Hepatocyte (in vitro differentiated cells): ENCODE measurements around the gene CD79B. TPM values are rescaled to one million over a fixed set of nuclear protein-coding genes. Genes with fewer than 3 reads are reported as not detected.
A peak's percentile ranks its signal among the peaks of the same experiment; 100 is the strongest.
"Not testable (repeated sequence)": the region's sequence is repeated elsewhere in the genome, so short reads cannot be mapped to it uniquely, and the experiment has no call there.

ENCODE experiments used
- DNase-seq: peaks from one replicate; pipeline ENCODE4 v3.0.0-alpha.2; 2016; ENCODE audit warnings: low spot score
- H2AFZ ChIP-seq: fragments of 200-600 bp; sonication (generic); 2 replicates; pipeline ENCODE4 v1.6.0; 2016; ENCODE audit warnings: antibody characterized with exemption, mild to moderate bottlenecking
- H3K27ac ChIP-seq: fragments of 200-600 bp; sonication (generic); 2 replicates; pipeline ENCODE4 v1.5.1; 2016; ENCODE audit warnings: mild to moderate bottlenecking
- H3K27me3 ChIP-seq: fragments of 200-600 bp; sonication (generic); 2 replicates; pipeline ENCODE4 v1.6.1; 2016
- H3K36me3 ChIP-seq: fragments of 200-600 bp; sonication (generic); replicated peaks from 2 replicates; pipeline ENCODE4 v1.5.1; 2016; ENCODE audit warnings: low read depth; ENCODE audit not compliant: insufficient read depth
- H3K4me1 ChIP-seq: fragments of 200-600 bp; sonication (generic); 2 replicates; pipeline ENCODE4 v1.5.1; 2016; ENCODE audit warnings: mild to moderate bottlenecking, moderate library complexity; ENCODE audit not compliant: insufficient read depth
- H3K4me2 ChIP-seq: fragments of 200-600 bp; sonication (generic); 2 replicates; pipeline ENCODE4 v1.6.0; 2016
- H3K4me3 ChIP-seq: fragments of 200-600 bp; sonication (generic); 2 replicates; pipeline ENCODE4 v1.5.1; 2016; ENCODE audit warnings: mild to moderate bottlenecking
- H3K79me2 ChIP-seq: fragments of 200-600 bp; sonication (generic); 2 replicates; pipeline ENCODE4 v1.6.0; 2017; ENCODE audit warnings: mild to moderate bottlenecking
- H3K9me2 ChIP-seq: fragments of 200-600 bp; sonication (generic); replicated peaks from 2 replicates; pipeline ENCODE4 v1.6.0; 2017; ENCODE audit warnings: mild to moderate bottlenecking; ENCODE audit not compliant: insufficient read depth
- H3K9me3 ChIP-seq: fragments of 200-600 bp; sonication (generic); 2 replicates; pipeline ENCODE4 v1.5.1; 2016; ENCODE audit warnings: low read depth, mild to moderate bottlenecking
- H4K20me1 ChIP-seq: fragments of 200-600 bp; sonication (generic); 2 replicates; pipeline ENCODE4 v1.6.0; 2016; ENCODE audit warnings: mild to moderate bottlenecking; ENCODE audit not compliant: insufficient read depth, poor library complexity, severe bottlenecking
- EZH2 ChIP-seq: fragments of 200-600 bp; sonication (generic); IDR thresholded peaks from 2 replicates; pipeline ENCODE4 v1.6.1; 2016; ENCODE audit warnings: antibody characterized with exemption, mild to moderate bottlenecking, borderline replicate concordance
- EZH2phosphoT487 ChIP-seq: fragments of 200-600 bp; sonication (generic); IDR thresholded peaks from one replicate; pipeline ENCODE4 v1.6.1; 2018; ENCODE audit warnings: antibody characterized with exemption, mild to moderate bottlenecking, low read depth, moderate library complexity; ENCODE audit not compliant: unreplicated experiment, severe bottlenecking
- WGBS: methylation state at CpG from one replicate; pipeline ENCODE4 v1.1.6; 2016; ENCODE audit warnings: low lambda C conversion rate; ENCODE audit errors: missing lambda C conversion rate; 5-methylcytosine and 5-hydroxymethylcytosine counted together
- polyA plus RNA-seq: library from polyadenylated mRNA; unstranded; fragments of >200 nt; fragmentation: Nextera tagmentation; extraction: Ambion mirVana; gene quantifications from 2 replicates; pipeline ENCODE4 v1.2.1, GENCODE V29; 2016
- small RNA-seq: library from RNA; depleted of rRNA; stranded (forward); fragments of <200 nt; gene quantifications from one replicate; pipeline ENCODE3, GENCODE V24; 2014
- total RNA-seq: library from RNA; depleted of rRNA; stranded (reverse); fragments of >200 nt; gene quantifications from 2 replicates; pipeline ENCODE4 v1.2.3, GENCODE V29; 2014
- TF ChIP-seq, protein P1 (sequence below): fragments of 200-600 bp; sonication (generic); IDR thresholded peaks from 2 replicates; pipeline ENCODE4 v1.5.1; 2016; ENCODE audit warnings: antibody characterized with exemption, mild to moderate bottlenecking; ENCODE audit not compliant: poor library complexity

CD79B gene
- total and polyA plus RNA-seq, 2 experiments from 2014 or later: 0.57 to 1.2 TPM

- peak; percentile 67 for DNase-seq
- Histone ChIP-seq H3K9me3 (no peaks in the 10 kb centered on the region), H2AFZ (no peak within 1 kb of the TSS), H3K4me2 (no peak within 1 kb of the TSS), H3K27me3 (no peaks in the 10 kb centered on the region), H3K79me2 (no peaks in the 10 kb centered on the region), H3K4me3 (no peak within 1 kb of the TSS), H3K4me1 (no peaks in the 10 kb centered on the region), H3K27ac (no peak within 1 kb of the TSS), H4K20me1 (no peaks in the 10 kb centered on the region), H3K9me2 (no peaks in the 10 kb centered on the region), H3K36me3 (no peaks in the 10 kb centered on the region)
- TF ChIP-seq EZH2: no peak
- no peak for TF ChIP-seq EZH2phosphoT487
- TF ChIP-seq, protein P1, sequence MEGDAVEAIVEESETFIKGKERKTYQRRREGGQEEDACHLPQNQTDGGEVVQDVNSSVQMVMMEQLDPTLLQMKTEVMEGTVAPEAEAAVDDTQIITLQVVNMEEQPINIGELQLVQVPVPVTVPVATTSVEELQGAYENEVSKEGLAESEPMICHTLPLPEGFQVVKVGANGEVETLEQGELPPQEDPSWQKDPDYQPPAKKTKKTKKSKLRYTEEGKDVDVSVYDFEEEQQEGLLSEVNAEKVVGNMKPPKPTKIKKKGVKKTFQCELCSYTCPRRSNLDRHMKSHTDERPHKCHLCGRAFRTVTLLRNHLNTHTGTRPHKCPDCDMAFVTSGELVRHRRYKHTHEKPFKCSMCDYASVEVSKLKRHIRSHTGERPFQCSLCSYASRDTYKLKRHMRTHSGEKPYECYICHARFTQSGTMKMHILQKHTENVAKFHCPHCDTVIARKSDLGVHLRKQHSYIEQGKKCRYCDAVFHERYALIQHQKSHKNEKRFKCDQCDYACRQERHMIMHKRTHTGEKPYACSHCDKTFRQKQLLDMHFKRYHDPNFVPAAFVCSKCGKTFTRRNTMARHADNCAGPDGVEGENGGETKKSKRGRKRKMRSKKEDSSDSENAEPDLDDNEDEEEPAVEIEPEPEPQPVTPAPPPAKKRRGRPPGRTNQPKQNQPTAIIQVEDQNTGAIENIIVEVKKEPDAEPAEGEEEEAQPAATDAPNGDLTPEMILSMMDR: peak; percentile 42
- 55% methylated on average over 11 of the region's 15 CpGs for WGBS
These were observed 50.1 kb downstream of the CD79B start, which contains the start of gene GH2 for GRCh38 chr17:63881935-63882601. TSS of gene GH2 (minus strand) at chr17:63881944. CDS start at chr17:63881801, 143 bp downstream.

- H4K20me1 ChIP-seq, H3K36me3 ChIP-seq, H2AFZ ChIP-seq, H3K27me3 ChIP-seq, DNase-seq, H3K4me1 ChIP-seq, H3K79me2 ChIP-seq, H3K4me2 ChIP-seq, H3K9me3 ChIP-seq, H3K27ac ChIP-seq, H3K4me3 ChIP-seq, H3K9me2 ChIP-seq: not testable (repeated sequence)
- 44% methylated on average over 11 of the region's 11 CpGs for WGBS
These were observed 50.8 kb downstream of the CD79B start for GRCh38 chr17:63881337-63881736.

DNA sequence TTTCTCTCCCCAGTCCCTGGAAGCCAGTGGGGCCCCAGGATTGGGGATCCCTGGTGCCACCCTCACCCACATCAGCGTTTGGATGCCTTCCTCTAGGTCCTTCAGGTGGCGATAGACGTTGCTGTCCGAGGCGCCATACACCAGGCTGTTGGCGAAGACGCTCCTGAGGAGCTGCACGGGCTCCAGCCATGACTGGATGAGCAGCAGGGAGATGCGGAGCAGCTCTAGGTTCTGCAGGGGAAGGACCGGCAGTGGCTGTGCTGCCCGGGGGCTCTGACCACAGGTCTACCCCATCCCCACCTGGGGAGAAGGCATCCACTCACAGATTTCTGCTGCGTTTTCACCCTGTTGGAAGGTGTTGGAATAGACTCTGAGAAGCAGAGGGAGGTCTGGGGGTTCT lies 51.4 kb downstream of the CD79B start:
- Histone ChIP-seq H3K4me3 (no peak overlapping the region), H3K27me3 (no peaks in the 10 kb centered on the region), H3K4me2 (no peak overlapping the region), H3K9me3 (no peaks in the 10 kb centered on the region), H4K20me1 (no peaks in the 10 kb centered on the region), H3K79me2 (no peaks in the 10 kb centered on the region), H3K9me2 (no peaks in the 10 kb centered on the region), H3K27ac (no peak overlapping the region), H2AFZ (no peak overlapping the region), H3K4me1 (no peaks in the 10 kb centered on the region), H3K36me3 (no peaks in the 10 kb centered on the region)
- DNase-seq: no peak
- no peak for TF ChIP-seq EZH2phosphoT487
- WGBS: 85% methylated on average over 12 of the region's 12 CpGs

Small RNA genes within 50 kb of the gene (small RNA-seq; reads per million reads assigned to genes)
- gene AC040958.1 (not detected), gene AC127029.1 (not detected), gene GH1 (not detected)

Other genes starting within 250 kb of the CD79B start
- 14.5 and 20.7 TPM in 2 replicates for gene LIMD2, start 232.2 kb downstream of the CD79B start, total RNA-seq
- 31.1 and 35.3 TPM in 2 replicates for gene LIMD2, start 232.2 kb downstream of the CD79B start, polyA plus RNA-seq
- 15.3 and 19.9 TPM in 2 replicates for gene STRADA, start 190.5 kb downstream of the CD79B start, total RNA-seq
- 24.4 and 27.6 TPM in 2 replicates for gene STRADA, start 190.5 kb downstream of the CD79B start, polyA plus RNA-seq
- 79.6 and 82.7 TPM in 2 replicates for gene CCDC47, start 158.7 kb downstream of the CD79B start, total RNA-seq
- 60.1 and 77.8 TPM in 2 replicates for gene CCDC47, start 158.7 kb downstream of the CD79B start, polyA plus RNA-seq
- gene DDX42, start 158.2 kb downstream of the CD79B start, total RNA-seq: 67.6 and 79.9 TPM in 2 replicates
- gene DDX42, start 158.2 kb downstream of the CD79B start, polyA plus RNA-seq: 31.1 and 36.4 TPM in 2 replicates
- 37.3 and 46.6 TPM in 2 replicates for gene PSMC5, start 104.9 kb downstream of the CD79B start, total RNA-seq
- 129 and 132 TPM in 2 replicates for gene PSMC5, start 104.9 kb downstream of the CD79B start, polyA plus RNA-seq
- gene FTSJ3, start 104.7 kb downstream of the CD79B start, total RNA-seq: 27.0 and 28.5 TPM in 2 replicates
- 28.5 and 30.0 TPM in 2 replicates for gene FTSJ3, start 104.7 kb downstream of the CD79B start, polyA plus RNA-seq
- gene SMARCD2, start 89.6 kb downstream of the CD79B start, total RNA-seq: 55.5 and 65.7 TPM in 2 replicates
- gene SMARCD2, start 89.6 kb downstream of the CD79B start, polyA plus RNA-seq: 46.0 and 52.9 TPM in 2 replicates
- gene CSH2, start 58.7 kb downstream of the CD79B start, total RNA-seq: 1.4 and 2.8 TPM in 2 replicates
- 0.84 TPM in 1 of 2 replicates, not detected in the other for gene CSH2, start 58.7 kb downstream of the CD79B start, polyA plus RNA-seq
- not detected in 2 replicates for gene GH2, start 50.4 kb downstream of the CD79B start, total RNA-seq
- 1.8 TPM in 1 of 2 replicates, not detected in the other for gene GH2, start 50.4 kb downstream of the CD79B start, polyA plus RNA-seq
- 0.92 and 1.1 TPM in 2 replicates for gene CSH1, start 35.8 kb downstream of the CD79B start, total RNA-seq
- gene CSH1, start 35.8 kb downstream of the CD79B start, polyA plus RNA-seq: 0.26 TPM in 1 of 2 replicates, not detected in the other
- not detected in 2 replicates for gene CSHL1, start 21.1 kb downstream of the CD79B start, total RNA-seq
- not detected in 2 replicates for gene CSHL1, start 21.1 kb downstream of the CD79B start, polyA plus RNA-seq
- not detected in 2 replicates for gene GH1, start 13.5 kb downstream of the CD79B start, total RNA-seq
- not detected in 2 replicates for gene GH1, start 13.5 kb downstream of the CD79B start, polyA plus RNA-seq
- under 0.01 and 0.07 TPM in 2 replicates for gene SCN4A, start 40.6 kb upstream of the CD79B start, total RNA-seq
- not detected in 2 replicates for gene SCN4A, start 40.6 kb upstream of the CD79B start, polyA plus RNA-seq
- gene PRR29, start 66.0 kb upstream of the CD79B start, total RNA-seq: 0.13 and 0.36 TPM in 2 replicates
- 0.62 and 1.4 TPM in 2 replicates for gene PRR29, start 66.0 kb upstream of the CD79B start, polyA plus RNA-seq
- 6.0 and 8.4 TPM in 2 replicates for gene ICAM2, start 88.3 kb upstream of the CD79B start, total RNA-seq
- 2.7 and 3.4 TPM in 2 replicates for gene ICAM2, start 88.3 kb upstream of the CD79B start, polyA plus RNA-seq
- 10.3 and 14.3 TPM in 2 replicates for gene ERN1, start 197.8 kb upstream of the CD79B start, total RNA-seq
- gene ERN1, start 197.8 kb upstream of the CD79B start, polyA plus RNA-seq: 16.5 and 19.4 TPM in 2 replicates